HCT116 (cell line): ENCODE results near the gene NCKAP5. TPM values are rescaled to one million over a fixed set of nuclear protein-coding genes. Genes with fewer than 3 reads are reported as not detected.

Source experiments
- ATAC-seq: fragments of 200-7000 bp; cut with Tn5 transposase; 2 replicates; pipeline ENCODE4 v1.9.1; 2020; ENCODE audit warnings: mild to moderate bottlenecking, moderate library complexity
- BruUV-seq: library from RNA; stranded (reverse); fragments of 400-500 nt; replicated peaks from 2 replicates; lab custom pipeline; 2021; lab: Mats Ljungman, UMichigan
- CTCF ChIA-PET: fragments of 300-600 bp; sonication (Branson Sonifier 250); formaldehyde crosslinking; loops from one replicate; lab custom pipeline; 2021; ENCODE audit warnings: antibody characterized with exemption; lab: Charles Lee
- POLR2A ChIA-PET: fragments of 300-600, 350-600 bp; sonication (Branson Sonifier 250); formaldehyde crosslinking; loops from one replicate; lab custom pipeline; 2021; ENCODE audit warnings: antibody characterized with exemption; lab: Charles Lee
- RAD21 ChIA-PET, 2 experiments: fragments of 300-600 bp; sonication (Branson Sonifier 250); formaldehyde crosslinking; loops; one replicate each; lab custom pipeline; 2023; ENCODE audit warnings: low total read pairs in 2 of 2; ENCODE audit not compliant: uncharacterized antibody in 2 of 2, unreplicated experiment in 2 of 2, low non-redundant PET in 1 of 2; lab: Charles Lee
- DNase-seq: peaks from one replicate; pipeline ENCODE4 v3.0.0-alpha.2; 2010; ENCODE audit warnings: low read depth, low spot score
- H2AFZ ChIP-seq: fragments of 200-600 bp; shearing (Covaris generic), sonication (generic); 2 replicates; pipeline ENCODE4 v1.6.1; 2017; ENCODE audit warnings: low read depth, mixed run types, mixed read lengths, antibody characterized with exemption, low read length; ENCODE audit not compliant: poor library complexity, severe bottlenecking
- H3K27ac ChIP-seq: 2 replicates; pipeline ENCODE4 v1.5.1; 2012; ENCODE audit warnings: low read depth, low read length
- H3K27me3 ChIP-seq: fragments of 200-600 bp; sonication (generic); 2 replicates; pipeline ENCODE4 v1.6.1; 2016; ENCODE audit warnings: mixed run types, low read length, mixed read lengths; ENCODE audit not compliant: insufficient read depth
- H3K36me3 ChIP-seq, 2 experiments: fragments of 200-500 bp in 1 of 2; fragments of 200-600 bp in 1 of 2; sonication (Bioruptor generic) in 1 of 2; sonication (generic) in 1 of 2; 2 replicates each; pipeline versions ENCODE4 v1.5.1 to v1.6.1; 2014 to 2016; ENCODE audit warnings: low read length in 2 of 2, inconsistent platforms in 1 of 2, mixed read lengths in 1 of 2, mixed run types in 1 of 2; ENCODE audit not compliant: insufficient read depth in 2 of 2, control insufficient read depth in 1 of 2
- H3K4me1 ChIP-seq, 2 experiments: fragments of 200-600 bp in 1 of 2; sonication (generic) in 1 of 2; 2 replicates each; pipeline versions ENCODE4 v1.5.1 to v1.6.1; 2012 to 2017; ENCODE audit warnings: low read length in 2 of 2, inconsistent platforms in 1 of 2, mild to moderate bottlenecking in 1 of 2, mixed read lengths in 1 of 2, mixed run types in 1 of 2, moderate library complexity in 1 of 2; ENCODE audit not compliant: insufficient read depth in 2 of 2, control insufficient read depth in 1 of 2
- H3K4me2 ChIP-seq: fragments of 200-600 bp; sonication (generic); 2 replicates; pipeline ENCODE4 v1.6.1; 2017; ENCODE audit warnings: mixed run types, low read length, mixed read lengths
- H3K4me3 ChIP-seq, 2 experiments: fragments of 200-600 bp in 1 of 2; sonication (generic) in 1 of 2; replicated peaks in 1 of 2; 2 replicates each; pipeline ENCODE4 v1.5.1; 2011 to 2016; ENCODE audit warnings: low read length in 2 of 2, control low read depth in 1 of 2, low read depth in 1 of 2, mild to moderate bottlenecking in 1 of 2, mixed read lengths in 1 of 2, mixed run types in 1 of 2
- H3K79me2 ChIP-seq: fragments of 200-600 bp; sonication (generic); 2 replicates; pipeline ENCODE4 v1.6.1; 2017; ENCODE audit warnings: mild to moderate bottlenecking, mixed run types, low read length, moderate library complexity, mixed read lengths; ENCODE audit not compliant: insufficient read depth
- H3K9ac ChIP-seq: fragments of 200-600 bp; sonication (generic); 2 replicates; pipeline ENCODE4 v1.6.1; 2016; ENCODE audit warnings: low read length, mixed read lengths
- H3K9me2 ChIP-seq: fragments of 200-600 bp; sonication (generic), shearing (Covaris generic); 2 replicates; pipeline ENCODE4 v1.6.1; 2017; ENCODE audit warnings: mixed run types, mild to moderate bottlenecking, moderate library complexity; ENCODE audit not compliant: insufficient read depth
- H3K9me3 ChIP-seq, 2 experiments: fragments of 200-500 bp in 1 of 2; fragments of 200-600 bp in 1 of 2; sonication (Bioruptor generic) in 1 of 2; sonication (generic) in 1 of 2; 2 replicates each; pipeline ENCODE4 v1.6.1; 2014 to 2017; ENCODE audit warnings: low read length in 2 of 2, mixed read lengths in 2 of 2, inconsistent platforms in 1 of 2, low read depth in 1 of 2, mild to moderate bottlenecking in 1 of 2, mixed run types in 1 of 2, moderate library complexity in 1 of 2; ENCODE audit not compliant: control insufficient read depth in 1 of 2, insufficient read depth in 1 of 2
- H4K20me1 ChIP-seq: fragments of 200-600 bp; sonication (generic), shearing (Covaris generic); 2 replicates; pipeline ENCODE4 v1.6.1; 2017; ENCODE audit warnings: mixed run types, mild to moderate bottlenecking, moderate library complexity; ENCODE audit not compliant: insufficient read depth
- EGR1 ChIP-seq: IDR thresholded peaks from 2 replicates; pipeline ENCODE4 v1.6.1; 2012; ENCODE audit warnings: low read depth
- EZH2phosphoT487 ChIP-seq: fragments of 200-600 bp; IDR thresholded peaks from 2 replicates; pipeline ENCODE4 v1.6.1; 2018; ENCODE audit warnings: antibody characterized with exemption, borderline replicate concordance
- FOSL1 ChIP-seq: IDR thresholded peaks from 2 replicates; pipeline ENCODE4 v1.6.1; 2012; ENCODE audit warnings: low read depth
- JUND ChIP-seq: IDR thresholded peaks from 2 replicates; pipeline ENCODE4 v1.6.1; 2012
- POLR2A ChIP-seq: IDR thresholded peaks from 2 replicates; pipeline ENCODE4 v1.7.0; 2011; ENCODE audit warnings: borderline replicate concordance; ENCODE audit not compliant: insufficient read depth, insufficient read length; ENCODE audit errors: extremely low read depth
- RAD21 ChIP-seq: IDR thresholded peaks from 2 replicates; pipeline ENCODE4 v1.6.1; 2012; ENCODE audit warnings: low read depth, mild to moderate bottlenecking
- SP1 ChIP-seq: IDR thresholded peaks from 2 replicates; pipeline ENCODE4 v1.6.1; 2012; ENCODE audit warnings: low read depth
- intact Hi-C: fragments of 100-400 bp; cut with micrococcal nuclease; formaldehyde crosslinking; loops from 2 replicates; pipeline ENCODE4 v1.10.0; 2022
- total RNA-seq: library from RNA; stranded (reverse); gene quantifications from one replicate; pipeline ENCODE4 v1.2.1, GENCODE V29; 2021; ENCODE audit not compliant: unreplicated experiment
- TF ChIP-seq, protein P1 (sequence below): IDR thresholded peaks from 2 replicates; pipeline ENCODE4 v1.6.1; 2012; ENCODE audit warnings: low read depth
- TF ChIP-seq, protein P2 (sequence below), 3 experiments: fragments of 200-600 bp in 1 of 3; sonication (generic) in 1 of 3; IDR thresholded peaks in 2 of 3; conservative IDR thresholded peaks in 1 of 3; 2 replicates each; pipeline ENCODE4 v1.5.1; 2012 to 2017; ENCODE audit warnings: low read depth in 2 of 3, low read length in 2 of 3, antibody characterized with exemption in 1 of 3, borderline replicate concordance in 1 of 3, control low read depth in 1 of 3, mild to moderate bottlenecking in 1 of 3, mixed read lengths in 1 of 3, mixed run types in 1 of 3, moderate library complexity in 1 of 3; ENCODE audit not compliant: insufficient read depth in 1 of 3

NCKAP5 gene
- total RNA-seq, 1 experiment from 2014 or later = 0.30 TPM

DNA sequence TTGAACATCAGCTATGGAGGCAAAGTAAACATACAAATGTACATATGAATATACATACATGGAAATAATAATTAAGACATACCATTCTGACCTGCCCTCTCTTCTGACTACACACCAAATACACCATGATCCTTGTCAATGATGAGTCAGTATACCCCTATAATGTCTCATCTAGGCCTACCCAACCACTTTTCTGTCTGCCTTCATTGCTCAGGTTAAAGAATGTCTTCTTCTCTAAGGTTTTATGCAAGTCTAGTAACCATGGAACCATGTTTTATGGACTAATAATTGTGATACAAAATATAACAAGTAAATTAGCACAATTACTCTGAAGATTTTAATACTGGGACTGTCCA, 128.7 kb downstream of the NCKAP5 start:
- H3K9me3 ChIP-seq = no peaks in the 10 kb centered on the region
- H3K4me2 ChIP-seq = no peak overlapping the region
- CTCF ChIA-PET = no interaction called here
- ATAC-seq = no peak
- no peaks in the 10 kb centered on the region for H3K79me2 ChIP-seq
- no TSS peak for BruUV-seq
- RAD21 ChIA-PET = no interaction called here
- no peaks in the 10 kb centered on the region for H3K36me3 ChIP-seq
- H4K20me1 ChIP-seq = no peaks in the 10 kb centered on the region
- no peak overlapping the region for H3K4me3 ChIP-seq
- no peak overlapping the region for H2AFZ ChIP-seq
- TF ChIP-seq POLR2A = no peak
- TF ChIP-seq EZH2phosphoT487 = no peak
- no peak for TF ChIP-seq JUND
- TF ChIP-seq EGR1 = no peak
- no peak for TF ChIP-seq SP1
- TF ChIP-seq, protein P1, sequence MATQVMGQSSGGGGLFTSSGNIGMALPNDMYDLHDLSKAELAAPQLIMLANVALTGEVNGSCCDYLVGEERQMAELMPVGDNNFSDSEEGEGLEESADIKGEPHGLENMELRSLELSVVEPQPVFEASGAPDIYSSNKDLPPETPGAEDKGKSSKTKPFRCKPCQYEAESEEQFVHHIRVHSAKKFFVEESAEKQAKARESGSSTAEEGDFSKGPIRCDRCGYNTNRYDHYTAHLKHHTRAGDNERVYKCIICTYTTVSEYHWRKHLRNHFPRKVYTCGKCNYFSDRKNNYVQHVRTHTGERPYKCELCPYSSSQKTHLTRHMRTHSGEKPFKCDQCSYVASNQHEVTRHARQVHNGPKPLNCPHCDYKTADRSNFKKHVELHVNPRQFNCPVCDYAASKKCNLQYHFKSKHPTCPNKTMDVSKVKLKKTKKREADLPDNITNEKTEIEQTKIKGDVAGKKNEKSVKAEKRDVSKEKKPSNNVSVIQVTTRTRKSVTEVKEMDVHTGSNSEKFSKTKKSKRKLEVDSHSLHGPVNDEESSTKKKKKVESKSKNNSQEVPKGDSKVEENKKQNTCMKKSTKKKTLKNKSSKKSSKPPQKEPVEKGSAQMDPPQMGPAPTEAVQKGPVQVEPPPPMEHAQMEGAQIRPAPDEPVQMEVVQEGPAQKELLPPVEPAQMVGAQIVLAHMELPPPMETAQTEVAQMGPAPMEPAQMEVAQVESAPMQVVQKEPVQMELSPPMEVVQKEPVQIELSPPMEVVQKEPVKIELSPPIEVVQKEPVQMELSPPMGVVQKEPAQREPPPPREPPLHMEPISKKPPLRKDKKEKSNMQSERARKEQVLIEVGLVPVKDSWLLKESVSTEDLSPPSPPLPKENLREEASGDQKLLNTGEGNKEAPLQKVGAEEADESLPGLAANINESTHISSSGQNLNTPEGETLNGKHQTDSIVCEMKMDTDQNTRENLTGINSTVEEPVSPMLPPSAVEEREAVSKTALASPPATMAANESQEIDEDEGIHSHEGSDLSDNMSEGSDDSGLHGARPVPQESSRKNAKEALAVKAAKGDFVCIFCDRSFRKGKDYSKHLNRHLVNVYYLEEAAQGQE = no peak
- TF ChIP-seq, protein P2, sequence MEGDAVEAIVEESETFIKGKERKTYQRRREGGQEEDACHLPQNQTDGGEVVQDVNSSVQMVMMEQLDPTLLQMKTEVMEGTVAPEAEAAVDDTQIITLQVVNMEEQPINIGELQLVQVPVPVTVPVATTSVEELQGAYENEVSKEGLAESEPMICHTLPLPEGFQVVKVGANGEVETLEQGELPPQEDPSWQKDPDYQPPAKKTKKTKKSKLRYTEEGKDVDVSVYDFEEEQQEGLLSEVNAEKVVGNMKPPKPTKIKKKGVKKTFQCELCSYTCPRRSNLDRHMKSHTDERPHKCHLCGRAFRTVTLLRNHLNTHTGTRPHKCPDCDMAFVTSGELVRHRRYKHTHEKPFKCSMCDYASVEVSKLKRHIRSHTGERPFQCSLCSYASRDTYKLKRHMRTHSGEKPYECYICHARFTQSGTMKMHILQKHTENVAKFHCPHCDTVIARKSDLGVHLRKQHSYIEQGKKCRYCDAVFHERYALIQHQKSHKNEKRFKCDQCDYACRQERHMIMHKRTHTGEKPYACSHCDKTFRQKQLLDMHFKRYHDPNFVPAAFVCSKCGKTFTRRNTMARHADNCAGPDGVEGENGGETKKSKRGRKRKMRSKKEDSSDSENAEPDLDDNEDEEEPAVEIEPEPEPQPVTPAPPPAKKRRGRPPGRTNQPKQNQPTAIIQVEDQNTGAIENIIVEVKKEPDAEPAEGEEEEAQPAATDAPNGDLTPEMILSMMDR (IDR thresholded peaks at IDR 0.05 in 2 of 3, conservative IDR thresholded peaks at IDR 0.05 in 1 of 3; ENCODE audit: borderline replicate concordance in 1 of 3, insufficient read depth in 1 of 3, low read depth in 2 of 3, low read length in 2 of 3) = no peak
- TF ChIP-seq RAD21 = no peak
- no peak for TF ChIP-seq FOSL1
- TF ChIP-seq, all 23 proteins: peak for 0
- Histone ChIP-seq H3K9me2 (no peaks in the 10 kb centered on the region), H3K27ac (no peak overlapping the region), H3K27me3 (no peaks in the 10 kb centered on the region), H3K9ac (no peak overlapping the region), H3K4me1 (no peaks in the 10 kb centered on the region)
- intact Hi-C loops = no loop called here
- POLR2A ChIA-PET = no interaction called here
- no peak for DNase-seq
